ENCODE data around the gene EN1. TPM values are rescaled to one million over a fixed set of nuclear protein-coding genes. Genes with fewer than 3 reads are reported as not detected.

EN1 gene
- total and polyA plus RNA-seq, 8 donors: not detected

DNA sequence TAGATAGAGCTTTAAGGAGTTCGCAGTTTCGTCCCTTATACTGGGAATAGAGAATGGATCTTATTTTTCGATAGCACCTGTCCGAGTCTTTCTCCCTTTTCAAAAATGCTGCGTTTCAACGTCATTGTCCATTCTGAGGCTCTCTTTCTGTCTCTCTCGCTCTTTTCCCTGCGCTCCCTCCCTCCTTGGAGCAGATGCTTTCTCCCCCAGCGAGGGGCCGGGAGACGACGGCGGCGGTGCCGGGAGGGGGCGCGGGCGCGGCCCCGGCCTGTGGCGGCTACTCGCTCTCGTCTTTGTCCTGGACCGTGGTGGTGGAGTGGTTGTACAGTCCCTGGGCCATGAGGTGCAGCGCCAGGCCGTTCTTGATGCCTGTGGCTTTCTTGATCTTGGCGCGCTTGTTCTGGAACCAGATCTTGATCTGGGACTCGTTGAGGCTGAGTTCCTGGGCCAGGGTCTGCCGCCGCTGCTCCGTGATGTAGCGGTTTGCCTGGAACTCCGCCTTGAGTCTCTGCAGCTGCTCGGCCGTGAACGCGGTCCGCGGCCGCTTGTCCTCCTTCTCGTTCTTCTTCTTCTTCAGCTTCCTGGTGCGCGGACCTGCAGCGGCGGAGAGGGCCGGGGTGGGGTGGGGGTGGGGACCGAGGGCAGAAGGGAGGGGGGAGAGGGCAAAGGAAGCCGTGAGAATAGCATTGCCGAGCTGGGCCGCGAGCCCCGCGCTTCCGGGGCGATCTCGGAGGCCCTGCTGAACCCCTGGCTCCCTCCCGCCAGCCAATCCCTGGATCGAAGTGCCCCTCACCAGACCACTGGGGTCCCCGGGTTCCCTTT is 4.6 kb downstream of the EN1 start:
- H3K27ac ChIP-seq: no peak overlapping the region
- TF ChIP-seq, protein P1, sequence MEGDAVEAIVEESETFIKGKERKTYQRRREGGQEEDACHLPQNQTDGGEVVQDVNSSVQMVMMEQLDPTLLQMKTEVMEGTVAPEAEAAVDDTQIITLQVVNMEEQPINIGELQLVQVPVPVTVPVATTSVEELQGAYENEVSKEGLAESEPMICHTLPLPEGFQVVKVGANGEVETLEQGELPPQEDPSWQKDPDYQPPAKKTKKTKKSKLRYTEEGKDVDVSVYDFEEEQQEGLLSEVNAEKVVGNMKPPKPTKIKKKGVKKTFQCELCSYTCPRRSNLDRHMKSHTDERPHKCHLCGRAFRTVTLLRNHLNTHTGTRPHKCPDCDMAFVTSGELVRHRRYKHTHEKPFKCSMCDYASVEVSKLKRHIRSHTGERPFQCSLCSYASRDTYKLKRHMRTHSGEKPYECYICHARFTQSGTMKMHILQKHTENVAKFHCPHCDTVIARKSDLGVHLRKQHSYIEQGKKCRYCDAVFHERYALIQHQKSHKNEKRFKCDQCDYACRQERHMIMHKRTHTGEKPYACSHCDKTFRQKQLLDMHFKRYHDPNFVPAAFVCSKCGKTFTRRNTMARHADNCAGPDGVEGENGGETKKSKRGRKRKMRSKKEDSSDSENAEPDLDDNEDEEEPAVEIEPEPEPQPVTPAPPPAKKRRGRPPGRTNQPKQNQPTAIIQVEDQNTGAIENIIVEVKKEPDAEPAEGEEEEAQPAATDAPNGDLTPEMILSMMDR (IDR thresholded peaks at IDR 0.05): no peak
- H3K27me3 ChIP-seq: peaks cover 99 to 100% of the 10 kb centered on the region in 2 donors
- H3K4me1 ChIP-seq: peaks cover 0 to 31% of the 10 kb centered on the region in 2 donors
- H3K4me3 ChIP-seq: peak overlapping the region in 1 of 2 donors; percentile 25
- no peak for ATAC-seq
- peak in 2 of 4 donors; percentile 36 to 44 for DNase-seq
- intact Hi-C loops (cut with DNase I): no loop called here
- H3K36me3 ChIP-seq: no peaks in the 10 kb centered on the region
- H3K9me3 ChIP-seq: no peaks in the 10 kb centered on the region

DNA sequence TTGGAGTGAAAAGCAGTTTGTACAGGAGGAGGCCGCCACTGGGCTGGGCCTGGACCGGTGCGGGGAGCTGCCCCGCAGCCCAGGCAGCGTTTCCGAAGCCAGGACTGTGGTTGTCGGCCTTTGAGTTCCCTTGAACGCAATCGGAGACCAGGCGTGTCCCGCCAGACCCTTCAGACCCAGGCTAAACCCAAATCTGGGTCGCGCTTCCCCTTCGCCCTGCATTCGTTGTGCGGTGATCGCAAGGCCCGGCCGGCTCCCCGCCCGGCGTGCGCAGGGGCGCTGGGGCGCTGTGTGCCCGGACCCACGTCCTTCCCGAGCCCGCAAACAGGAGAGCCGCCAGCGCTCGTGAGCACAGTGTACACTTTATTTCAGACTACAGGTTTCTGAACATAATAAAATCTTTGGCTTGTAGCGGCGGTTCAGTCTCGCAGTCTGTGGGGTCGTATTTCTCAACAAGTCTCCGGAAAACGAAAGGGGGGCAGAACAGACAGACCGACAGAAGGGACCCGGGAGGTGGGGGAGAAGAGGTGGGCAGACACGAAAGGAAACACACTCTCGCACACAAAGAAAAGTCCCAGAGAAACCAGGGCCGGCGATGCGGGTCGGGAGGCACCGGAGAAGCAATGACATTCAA is 5.5 kb downstream of the EN1 start:
- H3K9me3 ChIP-seq: no peaks in the 10 kb centered on the region
- TF ChIP-seq, protein P1 (IDR thresholded peaks at IDR 0.05): no peak
- no peaks in the 10 kb centered on the region for H3K36me3 ChIP-seq
- DNase-seq (peak in 2 of 4 donors; percentile 24 to 73), ATAC-seq (no peak)
- peaks cover 99 to 100% of the 10 kb centered on the region in 2 donors for H3K27me3 ChIP-seq
- intact Hi-C loops (cut with DNase I): no loop called here
- peak overlapping the region in 1 of 2 donors; percentile 25 for H3K4me3 ChIP-seq
- peaks cover 0 to 22% of the 10 kb centered on the region in 2 donors for H3K4me1 ChIP-seq
- H3K27ac ChIP-seq: no peak overlapping the region

DNA sequence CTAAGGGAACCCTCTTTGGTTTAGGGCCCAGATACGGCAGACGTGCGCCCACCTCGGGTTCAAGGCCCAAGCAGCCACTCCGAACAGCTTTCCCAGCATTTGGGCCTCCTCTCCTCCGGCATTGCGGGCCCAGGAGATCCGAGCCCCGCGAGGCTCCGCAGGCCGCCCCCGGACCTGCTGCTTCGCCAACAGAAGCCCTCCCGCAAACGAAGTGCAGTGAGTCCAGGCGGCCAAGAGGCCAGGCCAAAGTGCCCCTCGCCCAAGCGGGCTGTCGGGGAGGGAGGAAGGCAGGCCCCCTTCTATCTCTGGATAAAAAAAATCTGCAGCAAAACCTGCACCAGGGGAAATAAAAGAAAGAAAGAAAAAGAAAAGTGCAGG is 6.0 kb downstream of the EN1 start:
- TF ChIP-seq, protein P1 (IDR thresholded peaks at IDR 0.05): no peak
- no peak overlapping the region for H3K4me3 ChIP-seq
- H3K4me1 ChIP-seq: peaks cover 0 to 17% of the 10 kb centered on the region in 2 donors
- no peak for DNase-seq
- no peak for ATAC-seq
- intact Hi-C loops (cut with DNase I): no loop called here
- H3K27ac ChIP-seq: no peak overlapping the region
- H3K36me3 ChIP-seq: no peaks in the 10 kb centered on the region
- peaks cover 99 to 100% of the 10 kb centered on the region in 2 donors for H3K27me3 ChIP-seq
- H3K9me3 ChIP-seq: no peaks in the 10 kb centered on the region

DNA sequence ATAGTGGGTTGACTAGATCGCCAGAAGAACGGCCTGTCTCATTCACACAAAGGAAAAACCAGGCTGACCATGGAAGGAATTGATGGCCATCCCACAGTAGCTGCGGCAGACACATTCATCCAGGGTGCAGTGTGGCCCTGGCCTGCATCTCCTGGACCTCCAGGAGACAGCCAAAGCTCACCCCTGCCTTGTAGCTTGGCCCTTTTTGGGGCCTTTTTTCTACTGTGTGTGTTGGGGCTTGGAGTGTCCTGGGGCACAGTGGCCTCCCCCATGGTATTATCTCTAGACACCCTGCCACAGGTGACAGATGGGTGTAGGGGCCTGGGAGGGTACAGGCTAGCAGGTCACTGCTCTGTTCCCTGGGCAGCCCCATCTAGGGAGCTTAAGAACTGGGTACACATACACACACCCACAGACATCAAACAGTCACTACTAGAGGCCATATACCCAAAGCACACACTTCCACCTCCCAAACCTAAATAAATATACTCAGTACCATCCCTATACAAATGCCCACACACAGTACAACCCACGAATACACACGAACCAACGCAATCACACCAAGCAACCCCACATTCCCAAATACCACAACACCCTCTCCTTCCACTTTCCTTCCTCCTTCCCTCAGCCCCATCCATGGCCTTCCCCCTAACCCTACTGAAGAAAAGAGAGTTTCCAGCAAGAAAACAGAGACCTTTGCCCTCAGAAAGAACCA is 8.6 kb downstream of the EN1 start:
- Histone ChIP-seq H3K4me1 (peaks cover 14 to 31% of the 10 kb centered on the region in 2 donors), H3K4me3 (no peak overlapping the region), H3K27me3 (peaks cover 100% of the 10 kb centered on the region in 2 donors), H3K9me3 (no peaks in the 10 kb centered on the region), H3K36me3 (no peaks in the 10 kb centered on the region), H3K27ac (no peak overlapping the region)
- no peak for DNase-seq
- TF ChIP-seq, protein P1 (IDR thresholded peaks at IDR 0.05): no peak
- intact Hi-C loops (cut with DNase I): no loop called here
- no peak for ATAC-seq

DNA sequence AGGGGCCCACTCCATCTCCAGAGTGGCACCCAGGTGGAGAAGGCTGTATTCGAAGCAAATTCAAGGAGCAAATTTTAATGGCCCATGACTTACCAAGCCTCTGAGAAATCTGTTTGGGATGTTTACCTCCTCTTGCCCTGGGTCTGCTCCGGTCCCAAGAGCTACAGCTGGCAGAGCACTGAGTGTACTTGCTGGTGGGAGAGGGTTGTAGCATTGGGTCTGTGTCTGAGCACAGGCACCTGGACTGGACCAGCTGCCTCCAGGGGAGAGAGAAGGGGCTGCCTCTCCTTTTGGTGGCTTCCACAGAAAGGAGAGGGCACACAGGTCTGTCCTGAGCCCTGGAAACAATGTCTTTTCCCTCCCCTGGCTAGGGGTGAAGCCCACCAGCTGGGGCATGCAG is 9.8 kb downstream of the EN1 start:
- DNase-seq (no peak), ATAC-seq (no peak)
- Histone ChIP-seq H3K36me3 (no peaks in the 10 kb centered on the region), H3K27me3 (peaks cover 100% of the 10 kb centered on the region in 2 donors), H3K4me1 (peaks cover 14 to 27% of the 10 kb centered on the region in 2 donors), H3K4me3 (no peak overlapping the region), H3K27ac (no peak overlapping the region), H3K9me3 (no peaks in the 10 kb centered on the region)
- intact Hi-C loops (cut with DNase I): no loop called here
- TF ChIP-seq, protein P1 (IDR thresholded peaks at IDR 0.05): no peak

All from left lung (tissue), 10 donors.